Embryonic facial prominence (tissue), 1 donor: Measurements from ENCODE around the gene SH3PXD2B.
A peak's percentile ranks its signal among the peaks of the same experiment; 100 is the strongest.

ENCODE experiments used
- DNase-seq: peaks from one replicate; pipeline ENCODE4 v3.0.0-alpha.2; 2016; ENCODE audit errors: extremely low spot score

The SH3PXD2B gene

DNA sequence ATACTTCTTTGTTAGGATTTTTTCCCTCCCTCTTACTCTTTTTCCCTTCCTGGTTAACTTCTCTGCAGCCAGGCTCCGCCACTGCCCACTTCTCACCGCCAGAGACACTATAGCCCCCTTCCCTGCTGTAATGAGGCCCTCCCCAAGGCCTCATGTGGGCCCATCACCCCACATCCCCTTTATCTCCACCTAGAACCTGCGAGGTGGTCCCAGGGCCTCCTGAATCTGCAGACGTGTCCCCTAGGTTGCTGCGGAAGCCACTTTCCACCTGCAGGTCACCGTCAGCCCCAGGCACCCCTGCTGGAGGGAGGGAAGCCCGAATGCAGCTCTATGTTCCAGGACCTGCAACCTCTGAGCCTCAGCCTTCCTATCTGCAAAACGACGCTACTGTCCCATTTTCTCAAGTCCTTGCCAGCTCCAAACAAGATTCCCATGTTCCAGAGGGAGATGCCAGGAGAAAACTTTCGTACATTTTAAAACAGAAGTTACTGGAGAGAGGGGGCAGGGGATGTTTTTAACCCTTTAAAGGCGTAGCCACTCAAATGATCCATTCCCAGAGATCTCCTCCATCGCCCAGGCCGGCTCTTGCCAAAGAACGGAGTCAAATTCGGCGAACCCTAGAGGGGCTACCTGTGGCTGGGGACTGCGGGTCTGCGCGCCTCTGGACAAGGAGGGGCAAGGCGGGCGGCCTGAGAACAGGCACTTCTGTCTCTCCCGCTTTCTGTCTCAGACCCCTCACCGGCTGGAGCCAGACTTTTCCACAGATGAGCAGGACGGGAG is 929 bp downstream of the SH3PXD2B start:
- peak; percentile 76 for DNase-seq

DNA sequence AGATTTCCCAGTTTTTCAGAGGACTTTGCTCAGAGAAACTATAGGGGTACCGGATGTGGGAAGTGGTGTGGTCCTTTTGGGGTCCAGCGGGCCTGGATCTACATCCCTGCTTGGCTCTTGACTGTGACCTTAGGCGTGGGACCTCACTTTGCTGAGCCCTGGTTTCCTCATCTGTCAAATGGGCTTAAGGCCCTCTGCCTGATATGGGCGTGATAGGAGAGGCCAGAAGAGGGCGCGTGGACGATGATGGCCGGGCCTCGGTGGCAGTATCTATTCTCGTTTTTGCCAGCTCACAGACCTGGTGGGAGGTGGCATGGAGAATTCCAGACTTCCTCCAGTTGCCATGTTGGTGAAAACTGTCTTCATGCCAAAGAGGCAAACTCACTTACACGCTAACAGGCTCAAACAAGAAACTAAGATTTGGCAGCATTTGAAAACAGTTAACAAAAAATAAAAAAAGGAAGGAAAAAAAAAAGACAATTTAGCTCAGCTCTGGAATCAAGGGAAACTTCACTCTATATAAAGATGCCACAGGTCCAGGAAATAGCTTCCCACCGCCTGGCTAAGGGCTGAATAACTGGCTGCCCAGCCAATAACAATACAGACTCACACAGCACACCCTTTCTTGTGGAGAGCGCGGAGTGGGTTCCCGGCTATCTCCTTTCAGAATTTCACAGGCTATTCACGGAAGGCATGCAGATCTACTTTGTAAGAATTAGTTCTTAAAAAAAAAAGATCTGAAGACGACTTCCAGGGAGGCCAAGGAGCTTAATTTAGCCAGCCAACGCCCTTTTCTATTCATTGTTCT is 1.7 kb downstream of the SH3PXD2B start:
- no peak for DNase-seq

DNA sequence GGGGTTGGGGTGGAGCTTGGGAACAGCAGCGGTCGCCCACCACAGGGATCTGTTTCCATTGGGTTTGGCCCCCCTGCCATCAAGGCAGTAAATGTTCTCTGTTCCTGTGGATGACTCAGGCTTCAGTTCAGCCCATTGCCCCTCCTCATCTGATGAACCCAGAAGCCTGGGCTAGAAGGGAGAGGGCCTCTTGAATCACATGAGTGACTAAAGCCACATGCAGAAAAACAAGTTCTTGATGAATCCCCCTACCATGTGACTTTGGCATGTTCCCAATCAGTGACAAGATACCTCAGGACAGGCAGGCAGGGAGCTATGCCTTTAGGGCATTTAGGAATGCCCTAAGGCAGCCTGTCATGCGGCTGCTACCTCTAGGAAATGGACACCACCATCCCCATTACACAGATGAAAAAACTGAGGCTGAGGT is 2.5 kb downstream of the SH3PXD2B start:
- DNase-seq, result no peak

DNA sequence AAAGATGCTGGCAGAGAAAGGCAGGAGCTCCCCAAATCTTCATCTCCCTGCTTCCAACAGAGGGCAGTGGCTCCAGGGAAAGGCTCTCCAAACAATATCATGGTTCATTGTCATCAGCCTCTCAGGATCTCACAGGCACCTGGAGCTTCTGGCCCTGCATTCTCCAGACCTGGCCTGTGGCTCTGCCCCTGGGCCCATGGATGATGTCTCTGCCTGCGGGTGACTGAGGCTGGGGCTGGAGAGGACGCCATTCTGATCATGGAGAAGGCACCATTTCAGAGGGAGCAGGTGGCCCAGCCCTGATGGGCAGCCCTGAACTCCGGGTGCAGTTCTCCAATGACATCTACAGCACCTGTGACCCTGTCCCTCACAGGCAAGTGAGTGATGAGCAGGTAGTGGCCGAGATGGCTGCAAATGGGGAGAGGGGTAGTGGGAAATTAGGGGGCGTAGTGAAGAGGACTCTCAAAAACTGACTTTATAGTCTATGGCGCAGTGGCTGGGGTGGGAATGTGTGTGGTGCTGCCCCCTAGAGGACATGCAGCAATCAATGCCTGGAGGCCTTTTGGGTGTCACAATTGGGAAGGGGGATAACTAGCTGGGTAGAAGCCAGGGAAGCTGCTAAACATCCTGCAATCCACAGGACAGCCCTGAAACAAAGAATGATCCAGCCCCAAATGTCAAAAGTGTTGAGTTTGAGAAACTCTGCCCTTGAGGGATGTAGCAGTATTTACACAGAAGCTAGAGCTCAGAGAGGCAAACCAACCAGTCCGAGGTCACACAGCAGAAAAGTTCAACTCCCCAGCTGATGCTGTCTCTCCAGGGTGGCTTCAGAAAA is 3.2 kb downstream of the SH3PXD2B start:
- DNase-seq, result no peak

DNA sequence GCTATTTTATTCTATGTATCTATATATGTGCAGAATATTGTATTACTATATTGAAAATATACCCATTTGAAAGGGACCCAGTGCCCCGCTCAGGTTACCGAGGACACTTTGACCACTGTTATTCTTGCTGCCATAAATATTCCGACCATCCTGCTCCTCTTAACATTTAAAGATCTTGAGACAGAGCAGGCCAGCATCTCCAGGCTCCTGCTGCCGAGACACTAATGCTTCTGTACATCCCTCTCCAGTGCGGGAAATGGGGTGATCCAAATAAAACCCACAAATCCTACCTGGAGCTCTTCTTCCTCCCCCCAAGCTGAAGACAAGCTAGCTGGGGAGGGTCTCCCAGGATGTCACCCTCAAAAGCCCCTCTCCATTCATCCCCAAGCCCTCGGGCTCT is 3.9 kb downstream of the SH3PXD2B start:
- no peak for DNase-seq

DNA sequence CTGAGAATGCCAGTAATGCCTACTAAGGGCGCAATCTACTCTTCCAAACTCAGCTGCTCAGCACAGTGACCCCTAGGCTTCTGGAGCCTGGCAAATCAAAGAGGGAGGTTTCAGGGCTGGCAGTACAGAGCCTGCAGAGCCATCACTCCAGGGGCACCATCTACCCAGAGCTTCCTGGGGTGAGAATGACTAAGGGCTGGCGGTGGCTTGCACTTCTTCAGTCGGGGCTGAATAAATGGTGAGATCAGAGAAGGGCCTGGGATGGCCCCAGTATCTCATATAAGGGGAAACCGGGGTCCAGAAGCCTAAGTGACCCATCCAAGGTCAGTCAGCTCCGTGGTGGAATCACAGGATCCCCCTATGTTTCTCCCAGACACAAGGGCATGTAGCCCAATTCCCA is 5.3 kb downstream of the SH3PXD2B start:
- no peak for DNase-seq

DNA sequence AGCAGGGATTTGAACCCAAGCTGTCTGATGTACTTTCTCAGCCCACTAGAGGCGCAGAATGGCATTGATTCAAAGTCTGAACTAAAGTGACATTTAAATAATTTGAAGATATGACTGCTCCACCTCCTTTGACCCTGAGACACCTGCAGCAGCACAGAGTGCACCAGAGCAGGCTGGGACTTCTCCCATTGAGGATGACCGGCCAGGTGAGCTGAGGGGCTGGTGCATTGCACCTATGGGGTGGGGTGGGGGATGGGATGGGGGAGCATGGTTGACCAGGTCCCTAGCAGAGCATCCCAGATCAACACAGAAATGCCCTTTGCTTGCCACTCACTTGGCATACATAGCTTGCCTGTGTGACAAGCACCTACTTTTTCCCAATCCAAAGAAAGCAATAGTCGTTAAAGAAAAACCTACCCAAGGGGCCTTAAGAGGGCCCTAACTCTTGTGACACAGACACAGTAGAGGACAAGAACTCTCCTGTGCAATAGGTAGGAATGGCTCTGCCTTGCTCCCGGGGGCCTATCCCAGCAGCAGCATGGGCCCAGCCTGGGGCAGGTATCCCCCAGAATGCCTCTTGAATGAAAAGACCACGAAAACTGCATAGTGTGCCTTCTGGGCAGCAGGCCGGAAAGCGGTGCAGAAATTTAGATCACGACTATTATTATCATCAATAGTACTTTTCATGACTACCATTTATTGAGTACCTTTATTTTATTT is 6.5 kb downstream of the SH3PXD2B start:
- DNase-seq, result no peak

DNA sequence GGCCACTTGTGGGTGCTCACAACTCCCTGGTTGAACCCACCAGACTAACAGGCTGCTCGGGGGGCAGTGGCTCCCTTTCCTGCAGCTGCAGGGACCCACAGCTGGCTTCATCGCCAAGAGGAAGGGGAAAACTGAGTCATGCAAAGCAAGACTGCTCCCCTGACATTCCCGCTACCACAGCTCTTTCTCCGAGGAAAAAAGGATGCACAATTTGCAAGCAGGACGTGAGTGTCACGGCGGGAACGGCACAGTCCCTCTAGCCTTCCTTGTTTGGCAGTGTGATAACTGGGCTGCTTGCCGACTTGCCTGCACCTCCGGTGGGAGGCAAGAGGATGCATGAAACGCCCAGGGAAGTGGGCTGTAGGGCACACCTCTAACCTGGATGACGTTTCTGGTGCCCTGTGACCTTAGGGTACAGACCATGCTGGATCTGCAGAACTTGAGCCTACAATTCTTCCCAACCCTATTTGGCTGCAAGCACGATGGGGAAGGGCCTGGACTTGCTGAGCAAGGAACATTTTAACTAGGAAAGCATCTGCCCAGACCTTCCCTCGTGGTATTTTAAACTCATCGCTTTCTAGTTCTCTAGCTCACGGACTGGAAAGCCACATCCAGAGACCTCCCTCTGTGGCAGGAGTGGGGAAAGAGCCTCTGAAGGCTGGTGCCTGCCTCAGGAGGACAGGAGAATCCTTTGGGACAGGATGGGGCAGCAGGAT is 7.8 kb downstream of the SH3PXD2B start:
- DNase-seq, result no peak

DNA sequence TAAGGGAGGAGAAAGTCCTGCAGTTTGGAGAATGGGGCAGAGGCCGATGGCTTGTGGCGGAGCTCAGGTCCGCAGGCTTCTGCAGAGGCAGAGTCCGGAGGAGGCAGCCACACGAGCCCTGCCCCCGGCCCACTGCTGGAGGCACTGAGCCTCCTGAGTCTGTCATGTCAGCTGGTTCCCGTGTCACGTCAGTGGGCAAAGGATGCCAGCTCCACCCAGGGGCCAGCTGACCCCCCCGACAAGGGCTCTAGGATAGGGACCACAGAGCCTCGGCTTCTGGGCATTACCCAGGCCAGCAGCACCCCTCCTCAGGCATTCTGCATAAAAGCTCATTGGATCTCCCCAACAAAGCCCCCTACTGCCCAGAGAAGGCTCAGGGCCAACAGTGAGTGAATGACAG is 8.5 kb downstream of the SH3PXD2B start:
- no peak for DNase-seq

DNA sequence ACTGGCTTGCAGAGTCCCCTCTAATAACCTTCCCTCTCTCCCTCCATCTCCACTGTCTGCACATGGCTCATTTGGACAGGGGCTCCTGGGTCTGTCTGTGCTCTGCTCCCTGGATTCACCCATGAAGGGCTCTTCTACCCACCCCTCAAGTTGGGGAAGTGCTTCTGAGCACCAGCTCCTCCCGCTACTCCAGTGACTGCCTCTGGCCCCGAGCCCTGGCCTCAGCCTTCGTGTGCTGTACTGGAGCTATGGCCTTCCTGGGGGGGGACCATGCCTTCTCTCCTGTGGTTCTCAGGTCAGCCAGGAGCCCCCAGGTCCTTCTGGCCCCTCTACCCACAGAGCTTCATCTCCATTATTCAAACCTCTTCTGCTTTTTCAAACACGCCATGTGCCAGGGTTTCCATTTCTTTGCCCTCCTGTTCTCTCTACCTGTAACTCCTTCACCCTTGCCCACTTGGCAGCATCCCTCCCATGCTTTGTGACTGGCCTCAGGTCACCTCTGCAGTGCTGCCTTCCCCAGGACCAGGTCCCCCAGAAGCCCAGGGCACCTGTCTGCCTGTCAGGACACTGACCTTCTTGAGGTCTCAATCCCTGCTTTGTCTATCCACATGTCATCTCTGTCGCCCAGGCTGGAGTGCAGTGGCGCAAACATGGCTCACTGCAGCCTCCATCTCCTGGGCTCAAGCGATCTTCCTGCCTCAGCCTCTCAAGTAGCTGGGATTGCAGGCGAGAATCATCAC is 9.5 kb downstream of the SH3PXD2B start:
- no peak for DNase-seq

DNA sequence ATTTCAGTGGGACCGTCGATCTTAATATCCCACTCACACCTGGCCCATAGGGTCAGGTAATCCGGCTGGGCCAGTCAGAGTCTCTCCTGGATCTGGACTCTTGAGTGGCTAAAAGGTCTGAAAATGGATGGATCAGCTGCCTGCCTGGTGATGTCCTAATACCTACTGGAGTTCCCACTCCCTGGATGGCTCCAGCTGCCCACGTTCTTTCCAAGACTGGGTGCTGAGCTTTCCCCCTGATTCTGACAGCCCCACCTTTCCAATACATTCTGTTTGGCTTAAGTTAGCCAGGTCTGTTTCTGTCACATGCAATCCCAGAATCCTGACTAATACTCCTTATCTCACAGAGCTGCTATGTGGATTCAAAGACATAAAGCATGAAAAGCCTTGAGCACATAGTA is 10.2 kb downstream of the SH3PXD2B start:
- DNase-seq, result no peak

DNA sequence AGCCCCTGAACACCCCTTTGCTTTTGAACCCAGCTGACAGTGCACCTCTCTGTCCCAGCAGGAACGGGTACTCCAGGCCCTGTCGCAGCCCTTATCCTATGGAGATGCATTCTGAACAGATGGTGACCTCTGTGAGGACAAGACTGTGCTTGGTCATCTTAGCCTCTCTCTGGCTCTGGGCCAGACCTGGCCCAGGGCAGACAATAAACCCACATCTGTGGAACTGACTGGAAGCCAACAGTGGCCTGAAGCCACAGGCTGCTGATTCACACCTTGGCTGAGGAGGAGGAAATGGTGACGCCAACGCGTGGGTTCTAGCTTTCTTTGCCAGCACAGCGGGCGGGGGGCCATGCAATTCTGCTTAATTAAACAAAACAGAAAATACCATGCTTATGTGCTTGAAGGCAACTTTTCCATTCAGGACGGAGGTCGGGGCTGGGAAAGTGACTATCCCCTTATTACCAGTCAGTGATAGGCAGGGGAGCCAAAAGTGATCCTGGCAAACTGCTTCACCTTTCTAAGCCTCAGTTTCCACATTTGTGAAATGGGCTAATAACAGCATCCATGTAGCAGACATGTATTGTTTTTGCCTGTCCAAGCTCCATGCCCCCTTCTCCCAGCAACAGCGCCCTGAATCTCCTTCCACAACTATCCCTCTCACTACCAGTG is 10.8 kb downstream of the SH3PXD2B start:
- DNase-seq, result no peak

DNA sequence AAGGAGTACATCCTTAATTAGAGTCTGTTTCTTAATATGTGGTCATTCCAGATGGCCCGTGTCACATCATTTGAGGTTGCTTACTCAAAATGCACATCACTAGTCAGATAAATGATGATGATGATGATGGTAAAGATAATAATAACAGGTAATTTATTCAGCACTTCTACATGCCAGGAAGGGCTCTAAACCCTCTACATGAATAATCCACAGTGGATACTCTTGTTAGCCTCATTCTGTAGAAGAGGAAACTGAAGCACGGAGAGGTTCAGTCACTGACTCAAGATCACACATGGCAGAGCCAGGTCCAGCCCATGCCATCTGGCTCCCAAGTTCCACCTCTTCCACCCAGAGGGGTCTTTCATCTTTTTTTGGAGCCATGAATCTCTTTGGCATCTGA is 11.7 kb downstream of the SH3PXD2B start:
- no peak for DNase-seq

DNA sequence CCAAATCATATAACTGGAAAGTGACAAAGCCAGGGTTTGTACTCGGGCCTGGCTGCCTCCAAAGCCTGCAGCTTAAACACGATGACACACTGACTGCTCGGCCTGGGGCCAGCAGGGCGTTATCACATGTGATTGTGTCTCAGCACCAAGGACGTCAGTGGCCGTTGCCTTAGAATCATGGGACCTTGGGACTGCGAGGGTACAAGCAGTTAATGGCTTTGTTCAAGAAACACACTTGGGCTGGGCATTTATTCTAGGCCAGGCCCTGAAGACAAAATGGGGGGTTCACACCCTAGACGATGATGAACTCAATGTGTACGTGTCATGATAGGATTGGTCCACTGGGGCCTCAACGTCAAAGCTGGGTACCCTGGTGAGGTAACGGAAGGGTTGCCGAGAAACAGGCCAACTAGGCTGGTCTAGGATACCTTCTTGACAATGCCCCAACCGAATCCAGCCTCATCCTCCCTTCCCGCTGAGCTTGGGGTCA is 13.0 kb downstream of the SH3PXD2B start:
- no peak for DNase-seq

DNA sequence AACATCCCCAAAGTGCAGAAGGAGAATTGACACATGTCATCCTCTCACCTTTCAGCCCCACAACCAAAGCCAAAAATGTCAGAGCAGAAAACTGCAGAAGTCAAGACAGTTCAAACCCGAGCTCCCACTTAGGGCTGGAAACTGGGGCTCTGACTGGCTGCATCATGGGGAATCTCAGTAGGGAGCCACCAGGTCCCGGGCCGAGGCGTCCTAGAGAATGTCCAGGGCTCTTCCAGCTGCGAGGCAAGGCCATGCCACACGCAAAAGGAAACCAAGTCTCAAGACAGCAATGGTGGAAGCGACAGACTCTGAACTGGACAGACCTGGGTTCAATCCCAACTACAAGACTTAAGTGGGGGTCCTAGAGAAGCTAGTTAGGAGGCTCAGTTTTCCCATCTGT is 13.8 kb downstream of the SH3PXD2B start:
- DNase-seq, result no peak

DNA sequence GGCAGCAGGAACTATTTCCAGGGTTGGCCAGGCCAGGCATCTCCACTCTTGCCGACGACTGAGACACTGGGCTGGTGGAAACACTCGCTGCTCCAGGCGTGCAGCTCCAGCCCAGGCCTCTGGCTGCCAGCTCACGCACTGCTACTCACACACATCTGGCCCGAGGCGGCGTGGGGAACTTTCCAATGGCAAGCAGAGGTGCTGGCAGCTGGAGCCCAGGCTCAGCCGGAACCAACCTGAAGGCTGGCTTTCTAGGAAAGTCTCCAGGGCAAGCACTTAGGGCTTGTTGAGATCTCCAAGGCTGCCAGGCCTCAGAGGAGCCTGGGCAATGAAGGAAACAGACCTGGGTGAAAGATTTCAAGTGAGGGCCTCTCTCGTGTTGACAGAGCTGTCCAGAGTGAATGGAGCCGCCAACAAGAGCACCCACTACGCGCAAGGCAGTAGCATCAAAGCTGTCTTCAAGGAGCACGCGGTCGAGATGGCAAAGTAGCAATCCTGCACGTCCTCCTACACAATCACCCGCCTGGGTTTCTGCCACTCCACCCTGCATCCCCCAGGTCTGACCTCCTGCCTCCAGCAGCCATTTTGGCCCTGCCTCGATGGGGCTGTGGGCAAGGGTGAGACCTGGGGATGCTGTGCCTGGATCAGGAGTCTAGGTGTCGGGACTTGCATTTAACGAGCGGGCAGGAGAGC is 14.4 kb downstream of the SH3PXD2B start:
- DNase-seq, result no peak

DNA sequence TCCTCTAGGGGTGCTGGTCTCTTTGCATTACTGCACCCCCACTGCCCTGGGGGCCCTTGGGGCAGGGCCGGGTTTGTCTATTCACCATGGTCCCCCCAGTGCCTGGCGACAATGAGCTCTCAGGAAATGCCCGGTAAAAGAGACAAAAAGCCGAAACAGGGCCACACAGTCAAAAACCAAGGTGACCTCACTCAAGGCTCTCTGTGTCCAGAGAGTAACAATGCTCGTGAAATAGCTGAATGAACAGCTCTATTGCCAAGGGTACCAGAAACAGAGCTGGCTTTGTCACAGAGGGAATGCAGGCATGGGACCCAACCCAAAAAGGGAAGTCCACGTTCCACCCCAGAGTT is 16.0 kb downstream of the SH3PXD2B start:
- no peak for DNase-seq

DNA sequence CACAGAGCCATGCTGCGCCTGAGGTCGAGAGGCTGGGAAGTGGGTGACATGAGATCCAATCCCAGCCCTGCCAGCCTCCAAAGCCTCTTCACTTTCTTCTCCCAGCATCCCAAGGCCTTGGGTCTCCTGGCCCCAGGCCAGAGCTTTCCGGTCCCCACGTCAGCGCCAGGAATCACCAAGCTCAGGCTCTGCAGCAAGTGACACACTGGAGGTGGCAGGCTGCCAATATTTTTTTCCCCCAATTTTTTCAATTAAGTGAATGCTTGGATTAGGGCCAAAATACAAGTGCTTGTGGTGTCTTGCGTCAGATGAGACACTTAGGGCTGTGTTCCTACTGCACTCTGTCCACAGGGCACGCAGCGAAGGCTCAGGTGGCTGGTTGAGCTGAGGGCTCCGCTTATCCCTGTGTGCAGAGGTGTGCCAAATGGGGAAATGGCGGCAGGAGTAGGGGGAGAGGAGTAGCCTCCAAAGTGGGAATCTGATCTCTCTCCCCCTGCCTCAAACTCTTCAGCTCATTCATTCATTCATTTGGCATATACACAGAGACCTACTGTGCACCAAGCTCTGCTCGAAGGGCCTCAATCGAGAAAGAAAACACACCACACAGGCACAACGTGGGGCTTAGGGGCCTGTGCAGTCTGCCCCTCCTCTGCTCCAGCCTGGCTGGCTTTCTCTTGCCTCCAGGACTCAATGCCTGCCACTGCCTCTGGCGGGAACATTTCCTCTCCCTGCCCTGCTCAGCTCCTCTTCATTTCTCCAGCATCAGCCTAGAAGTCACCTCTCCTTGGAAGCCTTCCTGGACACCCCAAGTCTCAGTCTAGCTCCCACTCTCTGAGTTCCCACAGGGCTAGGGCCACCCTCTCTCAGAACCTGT is 16.6 kb downstream of the SH3PXD2B start:
- peak; percentile 72 for DNase-seq
